NB4 (cell line): Measurements from ENCODE around the gene INS.

Experiments
- DNase-seq: peaks from one replicate; pipeline ENCODE4 v3.0.0; 2010; ENCODE audit warnings: low read depth
- H3K4me3 ChIP-seq: one replicate; pipeline ENCODE4 v1.5.1; 2011; ENCODE audit warnings: mild to moderate bottlenecking, low read depth, low read length, moderate library complexity
- MAX ChIP-seq: IDR thresholded peaks from 2 replicates; pipeline ENCODE4 v1.6.1; 2011; ENCODE audit warnings: low read depth, low read length
- MYC ChIP-seq: IDR thresholded peaks from 2 replicates; pipeline ENCODE4 v1.6.1; 2011; ENCODE audit warnings: low read depth, low read length
- POLR2A ChIP-seq: IDR thresholded peaks from 2 replicates; pipeline ENCODE4 v1.6.1; 2011; ENCODE audit warnings: mild to moderate bottlenecking; ENCODE audit not compliant: insufficient read length; ENCODE audit errors: extremely low read depth
- TF ChIP-seq, protein P1 (sequence below): IDR thresholded peaks from one replicate; pipeline ENCODE4 v1.5.1; 2012; ENCODE audit warnings: low read depth, low read length

The INS gene

DNA sequence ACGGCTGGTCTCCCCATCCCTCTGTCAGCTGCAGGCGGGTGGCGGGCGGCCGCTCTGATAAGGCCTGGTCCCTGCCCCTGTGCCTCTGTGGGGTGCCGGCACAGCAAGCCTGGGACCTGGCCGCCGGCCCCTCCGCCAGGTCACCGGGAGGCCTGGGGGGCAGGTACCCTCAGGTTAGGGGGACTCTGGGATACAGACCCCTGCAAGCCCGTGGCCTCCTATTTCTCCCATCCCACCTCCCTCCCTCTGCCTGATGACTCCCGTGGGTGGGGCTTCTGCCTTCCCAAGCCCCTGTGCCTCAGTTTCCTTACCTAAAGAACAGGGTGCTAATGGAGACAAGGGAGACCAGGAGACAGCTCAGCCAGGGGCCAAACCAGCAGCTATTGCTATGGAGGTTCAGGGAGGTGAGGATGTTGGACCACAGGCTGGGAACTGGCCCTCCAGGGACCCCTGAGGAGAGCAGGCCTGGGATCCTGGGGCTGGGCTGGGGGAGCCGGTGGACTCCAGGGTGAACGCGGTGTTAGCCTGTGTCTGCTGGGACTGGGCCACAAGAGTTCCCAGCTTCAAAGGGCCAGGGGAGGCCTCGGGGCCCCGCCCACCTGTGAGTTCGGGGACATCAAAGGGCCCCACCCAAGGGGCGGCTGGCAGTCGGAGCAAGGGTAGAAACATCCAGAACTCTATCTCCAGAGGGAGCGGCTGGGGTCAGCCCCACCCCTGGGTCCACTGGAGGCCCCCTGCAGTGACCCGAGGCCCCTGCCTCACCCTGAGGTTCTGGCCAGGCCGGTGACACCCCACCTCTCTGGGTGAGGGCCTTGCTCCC is 42.6 kb upstream of the INS start:
- H3K4me3 ChIP-seq: no peak overlapping the region
- no peak for DNase-seq
- TF ChIP-seq MYC (no peak), MAX (no peak)
- TF ChIP-seq, protein P1, sequence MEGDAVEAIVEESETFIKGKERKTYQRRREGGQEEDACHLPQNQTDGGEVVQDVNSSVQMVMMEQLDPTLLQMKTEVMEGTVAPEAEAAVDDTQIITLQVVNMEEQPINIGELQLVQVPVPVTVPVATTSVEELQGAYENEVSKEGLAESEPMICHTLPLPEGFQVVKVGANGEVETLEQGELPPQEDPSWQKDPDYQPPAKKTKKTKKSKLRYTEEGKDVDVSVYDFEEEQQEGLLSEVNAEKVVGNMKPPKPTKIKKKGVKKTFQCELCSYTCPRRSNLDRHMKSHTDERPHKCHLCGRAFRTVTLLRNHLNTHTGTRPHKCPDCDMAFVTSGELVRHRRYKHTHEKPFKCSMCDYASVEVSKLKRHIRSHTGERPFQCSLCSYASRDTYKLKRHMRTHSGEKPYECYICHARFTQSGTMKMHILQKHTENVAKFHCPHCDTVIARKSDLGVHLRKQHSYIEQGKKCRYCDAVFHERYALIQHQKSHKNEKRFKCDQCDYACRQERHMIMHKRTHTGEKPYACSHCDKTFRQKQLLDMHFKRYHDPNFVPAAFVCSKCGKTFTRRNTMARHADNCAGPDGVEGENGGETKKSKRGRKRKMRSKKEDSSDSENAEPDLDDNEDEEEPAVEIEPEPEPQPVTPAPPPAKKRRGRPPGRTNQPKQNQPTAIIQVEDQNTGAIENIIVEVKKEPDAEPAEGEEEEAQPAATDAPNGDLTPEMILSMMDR: no peak

- DNase-seq: no peak
Measured at GRCh38 chr11:2202900-2203439, 42.0 kb upstream of the INS start.

DNA sequence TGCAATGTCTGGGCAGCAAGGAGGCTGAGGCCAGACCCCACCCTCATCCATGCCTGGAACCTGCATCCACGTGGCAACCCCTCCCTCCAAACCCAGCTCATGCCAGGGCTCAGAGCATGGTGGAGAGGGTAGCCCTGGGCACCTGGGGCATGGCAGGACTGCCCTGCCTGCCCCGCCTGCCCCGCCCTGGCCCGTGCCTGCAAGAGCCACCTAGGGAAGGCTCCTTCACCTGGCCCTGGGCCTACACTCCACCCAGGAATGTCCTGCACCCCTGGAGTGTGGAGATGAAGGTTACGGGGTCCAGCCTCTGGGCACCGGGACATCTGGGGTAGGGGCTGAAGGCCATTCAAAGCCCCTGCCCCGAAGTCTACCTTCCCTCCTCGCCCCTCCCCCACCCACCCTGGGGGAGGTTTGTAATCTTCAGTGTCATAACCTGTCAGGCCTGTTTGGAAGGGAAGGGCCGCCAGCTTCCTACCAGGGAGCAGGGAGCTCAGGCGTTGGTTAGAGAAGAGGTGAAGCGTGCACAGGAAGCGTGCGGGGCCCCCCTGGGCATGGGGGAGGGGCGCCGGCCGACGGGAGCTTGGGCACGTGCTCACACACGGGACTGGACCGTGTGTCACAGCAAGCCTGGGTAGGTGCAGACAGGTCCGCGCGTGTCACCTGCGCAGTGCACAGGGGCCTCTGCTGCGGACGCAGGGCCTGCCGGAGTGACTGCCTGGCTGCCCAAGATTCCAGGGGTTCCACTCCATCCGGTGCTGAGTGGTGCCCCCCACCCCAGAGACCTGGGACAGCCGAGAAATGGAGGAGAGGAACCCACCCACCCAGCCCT is 41.3 kb upstream of the INS start:
- no peak overlapping the region for H3K4me3 ChIP-seq
- no peak for DNase-seq
- no peak for TF ChIP-seq MYC
- no peak for TF ChIP-seq POLR2A
- peak; percentile 25; the same call in 1 of the 2 replicates for TF ChIP-seq MAX
- TF ChIP-seq, protein P1: no peak

More at GRCh38 chr11:2202900-2203439, 42.0 kb upstream of the INS start:
- no peak overlapping the region for H3K4me3 ChIP-seq
- no peak for TF ChIP-seq POLR2A
- TF ChIP-seq MAX: no peak
- TF ChIP-seq, protein P1: no peak
- no peak for TF ChIP-seq MYC

DNA sequence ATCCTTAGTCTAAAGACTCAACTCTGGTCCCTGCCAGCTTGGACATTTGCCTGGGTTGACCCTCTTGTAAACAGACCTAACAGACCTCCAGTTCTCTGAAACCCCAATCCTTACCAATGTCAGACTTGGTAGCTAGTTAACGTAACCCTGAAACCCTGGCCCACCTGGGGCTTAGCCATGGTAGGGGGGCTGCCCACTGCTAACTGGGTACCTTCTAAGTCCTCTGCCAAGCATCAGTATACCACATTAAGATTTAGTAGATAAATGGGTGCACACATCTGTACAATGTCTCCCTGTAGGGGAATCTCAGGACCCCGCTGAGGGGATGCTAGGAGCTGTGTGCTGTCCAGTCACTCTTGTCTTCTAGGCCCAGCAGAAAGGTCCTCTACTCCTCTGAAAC is 40.5 kb upstream of the INS start:
- TF ChIP-seq MAX (no peak), MYC (no peak), POLR2A (no peak)
- TF ChIP-seq, protein P1: no peak
- DNase-seq: no peak
- H3K4me3 ChIP-seq: no peak overlapping the region

DNA sequence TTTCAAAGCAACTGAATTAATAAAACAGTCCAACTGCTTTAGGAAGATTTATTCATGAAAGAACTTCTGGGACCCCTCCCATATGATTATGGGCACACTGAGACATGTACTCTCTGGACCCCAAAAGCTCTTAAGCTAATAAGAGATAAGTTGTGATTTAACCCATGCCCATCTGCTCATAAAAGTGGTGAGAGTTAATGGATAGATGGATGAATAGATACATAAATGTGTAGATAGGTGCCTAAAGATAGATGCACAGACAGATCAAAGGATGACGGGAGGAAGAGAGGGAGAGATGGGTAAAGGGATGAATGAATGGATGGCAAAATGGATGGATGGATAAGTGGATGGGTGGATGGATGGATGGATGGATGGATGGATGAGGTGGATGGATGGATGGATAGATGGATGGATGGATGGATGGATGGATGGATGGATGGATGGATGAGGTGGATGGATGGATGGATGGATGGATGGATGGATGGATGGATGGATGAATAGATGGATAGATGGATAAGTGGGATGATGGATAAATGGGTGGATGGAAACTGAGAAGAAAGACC is 40.0 kb upstream of the INS start:
- H3K4me3 ChIP-seq: no peak overlapping the region
- no peak for TF ChIP-seq MYC
- TF ChIP-seq POLR2A: no peak
- no peak for DNase-seq
